Aorta (tissue), 5 donors: ENCODE data around the gene PARD3. TPM values are rescaled to one million over a fixed set of nuclear protein-coding genes. Genes with fewer than 3 reads are reported as not detected.
"Not testable (repeated sequence)": the region's sequence is repeated elsewhere in the genome, so short reads cannot be mapped to it uniquely, and the experiment has no call there.

Experiments used
- ATAC-seq: fragments of 200-7000 bp; cut with Tn5 transposase; one replicate; pipeline ENCODE4 v1.9.1; 2022; ENCODE audit warnings: moderate library complexity; ENCODE audit not compliant: low FRiP score
- DNase-seq, 2 donors: peaks; one replicate each; pipeline ENCODE4 v3.0.0-alpha.2; 2020
- H3K27ac ChIP-seq, 2 donors: one replicate each; pipeline ENCODE4 v1.5.1; 2013; ENCODE audit warnings: low read length in 2 of 2, mild to moderate bottlenecking in 2 of 2, moderate library complexity in 2 of 2, control low read depth in 1 of 2, inconsistent platforms in 1 of 2, low read depth in 1 of 2
- H3K27me3 ChIP-seq, 2 donors: one replicate each; pipeline ENCODE4 v1.6.1; 2013; ENCODE audit warnings: control low read depth in 1 of 2, low read length in 1 of 2, mild to moderate bottlenecking in 1 of 2, moderate library complexity in 1 of 2; ENCODE audit not compliant: insufficient read depth in 2 of 2, control insufficient read depth in 1 of 2
- H3K36me3 ChIP-seq, 2 donors: one replicate each; pipeline ENCODE4 v1.6.1; 2013; ENCODE audit warnings: control low read depth in 1 of 2, low read length in 1 of 2, mild to moderate bottlenecking in 1 of 2; ENCODE audit not compliant: insufficient read depth in 2 of 2, control insufficient read depth in 1 of 2
- H3K4me1 ChIP-seq, 2 donors: one replicate each; pipeline ENCODE4 v1.6.1; 2013; ENCODE audit warnings: low read length in 2 of 2, control low read depth in 1 of 2, mild to moderate bottlenecking in 1 of 2, moderate library complexity in 1 of 2; ENCODE audit not compliant: insufficient read depth in 2 of 2, control insufficient read depth in 1 of 2
- H3K4me3 ChIP-seq, 2 donors: one replicate each; pipeline ENCODE4 v1.5.1; 2013; ENCODE audit warnings: low read length in 2 of 2, control low read depth in 1 of 2, mild to moderate bottlenecking in 1 of 2
- H3K9me3 ChIP-seq: one replicate; pipeline ENCODE4 v1.6.1; 2013; ENCODE audit warnings: mild to moderate bottlenecking, low read length; ENCODE audit not compliant: control insufficient read depth
- WGBS, 2 donors: extraction: QIAGEN DNeasy Blood & Tissue Kit; methylation state at CpG; one replicate each; pipeline ENCODE4 v1.1.7; 2013; 5-methylcytosine and 5-hydroxymethylcytosine counted together
- intact Hi-C, 2 donors: fragments of 100-400 bp; cut with DNase I; formaldehyde crosslinking; loops; one replicate each; pipeline versions ENCODE4 v1.14.2 to v1.15.0; 2022
- polyA plus RNA-seq, 2 donors: library from polyadenylated mRNA; stranded (reverse); fragments of 200-250 nt; gene quantifications; one replicate each; pipeline ENCODE4 v1.2.3, GENCODE V29; 2013
- total RNA-seq, 2 donors: library from RNA; stranded (reverse); fragmentation: NEBNext Ultra II Directional; extraction: Animal tissue kit (Norgen Biotek cat#: 25700); gene quantifications; one replicate each; pipeline ENCODE4 v1.2.1, GENCODE V29; 2021
- donor health status: healthy with polysubstance abuse.
- donor health status: Bipolar disorder and iron deficiency.
- donor health status: DM: no; HTN: no; CAD: no.
- donor health status: DM: no; HTN: no; CAD: no.
- donor health status: DM: yes; HTN: yes; CAD: no.

The PARD3 gene
- total and polyA plus RNA-seq, 4 donors: 6.4 to 33.0 (median 28.7) TPM

- H3K9me3 ChIP-seq: no peaks in the 10 kb centered on the region
- no peaks in the 10 kb centered on the region for H3K27me3 ChIP-seq
- ATAC-seq (no peak), DNase-seq (no peak)
- H3K36me3 ChIP-seq: no peaks in the 10 kb centered on the region
- peaks cover 2 to 9% of the 10 kb centered on the region in 2 donors for H3K4me1 ChIP-seq
- H3K27ac ChIP-seq: no peak overlapping the region
- intact Hi-C loops: loop anchor here in 1 of 2 donors (10.0 kb wide), 1 partner anchor 107 kb away; the partner anchor contains the start of gene PARD3
- WGBS, 2 donors: 56 to 74% methylated on average over 1 of the region's 1 CpG
- no peak overlapping the region for H3K4me3 ChIP-seq
These were observed 107.4 kb downstream of the PARD3 start for GRCh38 chr10:34707656-34708055.

DNA sequence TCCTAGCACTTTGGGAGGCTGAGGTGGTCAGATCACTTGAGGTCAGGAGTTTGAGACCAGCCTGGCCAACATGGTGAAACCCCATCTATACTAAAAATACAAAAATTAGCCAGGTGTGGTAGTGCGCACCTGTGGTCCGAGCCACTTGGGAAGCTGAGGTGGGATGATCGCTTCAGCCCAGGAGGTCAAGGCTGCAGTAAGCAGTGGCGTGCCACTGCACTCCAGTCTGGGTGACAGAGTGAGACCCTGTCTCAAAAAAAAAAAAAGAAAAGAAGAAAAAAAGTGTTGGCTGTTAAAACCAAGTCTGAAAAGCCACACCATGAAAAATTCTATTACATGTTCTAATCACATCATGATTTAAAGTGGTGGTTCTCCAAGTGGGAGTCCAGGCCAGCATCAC is 108.1 kb downstream of the PARD3 start:
- H3K4me3 ChIP-seq, DNase-seq, H3K27ac ChIP-seq, H3K9me3 ChIP-seq, H3K27me3 ChIP-seq, ATAC-seq, H3K36me3 ChIP-seq, H3K4me1 ChIP-seq: not testable (repeated sequence)
- WGBS, 2 donors: 98 to 100% methylated on average over 4 of the region's 4 CpGs
- intact Hi-C loops: loop anchor here in 1 of 2 donors (10.0 kb wide), 1 partner anchor 108 kb away; the partner anchor contains the start of gene PARD3

GRCh38 chr10:34706147-34706546 is 108.9 kb downstream of the PARD3 start:
- no peak overlapping the region for H3K27ac ChIP-seq
- WGBS, 2 donors: 36 to 45% methylated on average over 3 of the region's 3 CpGs
- H3K27me3 ChIP-seq: no peaks in the 10 kb centered on the region
- no peak for DNase-seq
- no peak for ATAC-seq
- no peak overlapping the region for H3K4me3 ChIP-seq
- H3K9me3 ChIP-seq: no peaks in the 10 kb centered on the region
- H3K4me1 ChIP-seq: peaks cover 2 to 10% of the 10 kb centered on the region in 2 donors
- H3K36me3 ChIP-seq: no peaks in the 10 kb centered on the region
- intact Hi-C loops: loop anchor here in 1 of 2 donors (10.0 kb wide), 1 partner anchor 109 kb away; the partner anchor contains the start of gene PARD3

DNA sequence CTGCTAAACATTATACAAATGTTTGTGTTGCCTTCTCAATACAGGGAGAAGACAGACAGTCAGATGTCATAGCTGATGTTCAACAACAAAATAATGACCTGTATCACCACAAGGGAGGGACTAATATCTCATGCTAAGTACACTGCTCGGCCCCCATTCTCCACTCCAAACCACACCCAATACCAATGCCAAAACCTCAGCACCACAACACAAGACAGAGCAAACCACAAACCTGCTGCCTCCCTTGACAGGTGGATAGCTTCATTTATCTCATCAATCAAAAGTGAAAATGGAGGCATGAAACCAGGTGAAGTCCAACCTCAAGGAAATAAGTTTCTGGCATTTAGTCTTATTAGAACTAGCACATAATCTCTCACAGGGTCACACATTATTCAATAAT is 109.5 kb downstream of the PARD3 start:
- Histone ChIP-seq H3K27me3 (no peaks in the 10 kb centered on the region), H3K36me3 (no peaks in the 10 kb centered on the region), H3K27ac (no peak overlapping the region), H3K9me3 (no peaks in the 10 kb centered on the region), H3K4me3 (no peak overlapping the region), H3K4me1 (peaks cover 2 to 7% of the 10 kb centered on the region in 2 donors)
- 88 to 89% methylated on average over 1 of the region's 1 CpG for WGBS, 2 donors
- no peak for ATAC-seq
- no peak for DNase-seq
- intact Hi-C loops: loop anchor here in 1 of 2 donors (10.0 kb wide), 1 partner anchor 109 kb away; the partner anchor contains the start of gene PARD3

GRCh38 chr10:34704526-34705184 is 110.4 kb downstream of the PARD3 start:
- no peak overlapping the region for H3K4me3 ChIP-seq
- ATAC-seq: no peak
- no peaks in the 10 kb centered on the region for H3K9me3 ChIP-seq
- no peaks in the 10 kb centered on the region for H3K27me3 ChIP-seq
- H3K36me3 ChIP-seq: no peaks in the 10 kb centered on the region
- H3K4me1 ChIP-seq: peaks cover 3 to 5% of the 10 kb centered on the region in 2 donors
- no peak for DNase-seq
- no peak overlapping the region for H3K27ac ChIP-seq
- intact Hi-C loops: loop anchor here in 1 of 2 donors (10.0 kb wide), 1 partner anchor 110 kb away; the partner anchor contains the start of gene PARD3
- WGBS, 2 donors: 15 to 32% methylated on average over 2 of the region's 2 CpGs

DNA sequence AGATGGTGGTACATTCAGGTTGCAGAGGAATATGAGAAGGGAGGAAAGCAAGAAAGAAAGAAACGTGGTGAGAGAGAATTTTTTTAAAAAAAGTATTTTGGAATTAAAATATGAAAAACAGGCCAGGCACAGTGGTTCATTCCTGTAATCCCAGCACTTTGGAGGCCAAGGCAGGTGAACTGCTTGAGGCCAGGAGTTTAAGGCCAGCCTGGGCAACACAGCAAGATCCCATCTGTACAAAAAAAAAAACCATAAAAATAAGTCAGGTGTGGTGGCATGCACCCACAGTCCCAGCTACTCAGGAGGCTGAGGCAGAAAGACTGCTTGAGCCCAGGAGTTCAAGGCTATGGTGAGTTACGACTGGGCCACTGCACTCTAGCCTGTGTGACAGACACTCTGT is 112.1 kb downstream of the PARD3 start:
- DNase-seq: no peak
- Histone ChIP-seq H3K27me3 (peaks cover 0 to 2% of the 10 kb centered on the region in 2 donors), H3K4me1 (peaks cover 5 to 7% of the 10 kb centered on the region in 2 donors), H3K27ac (peak overlapping the region in 1 of 2 donors; percentile 10), H3K4me3 (no peak overlapping the region), H3K9me3 (no peaks in the 10 kb centered on the region), H3K36me3 (no peaks in the 10 kb centered on the region)
- intact Hi-C loops: loop anchor here in 1 of 2 donors (10.0 kb wide), 1 partner anchor 112 kb away; the partner anchor contains the start of gene PARD3
- no peak for ATAC-seq
- 10 to 13% methylated on average over 2 of the region's 2 CpGs for WGBS, 2 donors

DNA sequence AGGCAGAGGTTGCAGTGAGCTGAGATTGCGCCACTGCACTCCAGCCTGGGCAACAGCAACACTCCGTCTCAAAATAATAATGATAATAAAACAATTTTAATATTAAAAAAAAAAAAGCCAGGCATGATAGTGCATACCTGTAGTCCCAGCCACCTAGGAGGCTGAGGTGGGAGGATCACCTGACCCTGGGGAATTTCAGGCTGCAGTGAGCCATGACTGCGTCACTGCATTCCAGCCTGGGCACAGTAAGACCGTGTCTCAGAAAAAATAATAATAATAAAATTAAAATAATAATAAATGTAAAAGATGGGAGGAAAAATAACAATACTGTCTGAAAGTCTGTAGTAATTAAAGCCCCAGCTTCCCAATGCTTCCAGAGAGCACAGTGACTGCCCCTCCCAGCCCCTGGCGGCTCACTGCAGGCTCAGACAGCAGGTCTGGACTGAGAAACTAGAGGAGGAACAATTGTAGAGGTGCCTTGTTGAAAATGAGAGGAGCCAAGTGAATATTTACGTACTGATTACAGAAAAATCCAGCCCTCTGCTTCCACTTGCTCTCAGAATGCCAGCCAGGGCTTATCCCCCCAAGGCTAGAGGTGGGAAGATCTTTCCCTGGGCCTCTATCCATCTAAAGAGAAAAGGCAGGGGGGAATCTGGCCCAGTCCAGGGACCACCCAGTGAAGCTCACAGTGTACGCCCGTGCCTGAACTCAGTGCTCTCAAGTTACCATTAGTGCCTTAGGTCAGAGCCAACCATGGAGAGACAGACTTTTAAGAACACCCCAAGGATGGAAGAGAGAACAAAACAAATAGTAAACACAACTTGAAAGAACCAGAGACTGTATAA is 112.8 kb downstream of the PARD3 start:
- intact Hi-C loops: loop anchor here in 1 of 2 donors (10.0 kb wide), 1 partner anchor 112 kb away; the partner anchor contains the start of gene PARD3
- H3K27me3 ChIP-seq: peaks cover 0 to 2% of the 10 kb centered on the region in 2 donors
- H3K36me3 ChIP-seq: no peaks in the 10 kb centered on the region
- no peak overlapping the region for H3K27ac ChIP-seq
- no peaks in the 10 kb centered on the region for H3K9me3 ChIP-seq
- ATAC-seq: no peak
- peaks cover 5 to 7% of the 10 kb centered on the region in 2 donors for H3K4me1 ChIP-seq
- no peak for DNase-seq
- 37 to 48% methylated on average over 8 of the region's 8 CpGs for WGBS, 2 donors
- no peak overlapping the region for H3K4me3 ChIP-seq

GRCh38 chr10:34701194-34701593 is 113.9 kb downstream of the PARD3 start:
- intact Hi-C loops: loop anchor here in 1 of 2 donors (10.0 kb wide), 1 partner anchor 114 kb away; the partner anchor contains the start of gene PARD3
- WGBS, 2 donors: 90 to 94% methylated on average over 6 of the region's 6 CpGs
- Histone ChIP-seq H3K36me3 (no peaks in the 10 kb centered on the region), H3K27ac (no peak overlapping the region), H3K4me1 (peaks cover 5 to 7% of the 10 kb centered on the region in 2 donors), H3K4me3 (no peak overlapping the region), H3K9me3 (no peaks in the 10 kb centered on the region), H3K27me3 (peaks cover 0 to 2% of the 10 kb centered on the region in 2 donors)
- ATAC-seq (no peak), DNase-seq (no peak)
